Kasumi-1 (cell line): ENCODE results near the gene DHRS12.

Source experiments
- DNase-seq, 2 experiments: peaks; one replicate each; lab custom pipeline; 2025; lab: John Stamatoyannopoulos, UW

Gene DHRS12

DNA sequence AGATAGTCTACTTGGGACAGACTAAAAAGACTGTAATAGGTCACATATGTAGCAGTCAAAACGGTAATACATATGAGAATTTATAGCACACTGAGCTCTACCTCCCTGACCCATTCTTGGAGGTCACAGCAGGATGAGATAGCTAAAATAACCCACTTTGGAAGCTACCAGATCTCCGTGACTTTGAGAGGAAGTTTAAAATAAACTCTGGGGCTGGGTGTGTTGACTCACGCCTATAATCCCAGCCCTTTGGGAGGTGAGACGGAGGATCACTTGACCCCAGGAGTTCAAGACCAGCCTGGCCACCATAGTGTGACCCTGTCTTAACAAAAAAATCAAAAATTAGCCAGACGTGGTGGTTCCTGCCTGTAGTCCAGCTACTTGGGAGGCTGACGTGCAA is 45.3 kb downstream of the DHRS12 start:
- no peak for DNase-seq

DNA sequence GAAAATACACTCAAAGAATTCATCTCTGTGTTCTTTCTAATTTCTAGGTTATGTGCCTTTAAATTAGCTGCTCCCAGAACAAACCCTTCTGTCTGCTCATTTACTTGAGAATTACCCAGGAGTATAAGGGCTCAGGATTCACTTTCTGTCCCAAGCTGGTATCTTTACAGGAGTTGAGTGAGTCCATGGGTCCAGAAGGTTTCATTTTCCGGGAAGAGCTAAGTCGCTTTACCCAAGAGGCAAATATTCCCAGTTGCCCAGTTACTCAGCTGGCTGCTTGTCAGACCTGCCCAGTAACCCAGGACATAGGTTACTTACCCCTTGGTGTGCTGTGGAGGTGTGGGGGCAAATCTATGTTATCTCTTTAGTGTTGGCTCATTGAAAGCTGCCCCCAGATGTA is 47.3 kb downstream of the DHRS12 start:
- DNase-seq, result no peak

DNA sequence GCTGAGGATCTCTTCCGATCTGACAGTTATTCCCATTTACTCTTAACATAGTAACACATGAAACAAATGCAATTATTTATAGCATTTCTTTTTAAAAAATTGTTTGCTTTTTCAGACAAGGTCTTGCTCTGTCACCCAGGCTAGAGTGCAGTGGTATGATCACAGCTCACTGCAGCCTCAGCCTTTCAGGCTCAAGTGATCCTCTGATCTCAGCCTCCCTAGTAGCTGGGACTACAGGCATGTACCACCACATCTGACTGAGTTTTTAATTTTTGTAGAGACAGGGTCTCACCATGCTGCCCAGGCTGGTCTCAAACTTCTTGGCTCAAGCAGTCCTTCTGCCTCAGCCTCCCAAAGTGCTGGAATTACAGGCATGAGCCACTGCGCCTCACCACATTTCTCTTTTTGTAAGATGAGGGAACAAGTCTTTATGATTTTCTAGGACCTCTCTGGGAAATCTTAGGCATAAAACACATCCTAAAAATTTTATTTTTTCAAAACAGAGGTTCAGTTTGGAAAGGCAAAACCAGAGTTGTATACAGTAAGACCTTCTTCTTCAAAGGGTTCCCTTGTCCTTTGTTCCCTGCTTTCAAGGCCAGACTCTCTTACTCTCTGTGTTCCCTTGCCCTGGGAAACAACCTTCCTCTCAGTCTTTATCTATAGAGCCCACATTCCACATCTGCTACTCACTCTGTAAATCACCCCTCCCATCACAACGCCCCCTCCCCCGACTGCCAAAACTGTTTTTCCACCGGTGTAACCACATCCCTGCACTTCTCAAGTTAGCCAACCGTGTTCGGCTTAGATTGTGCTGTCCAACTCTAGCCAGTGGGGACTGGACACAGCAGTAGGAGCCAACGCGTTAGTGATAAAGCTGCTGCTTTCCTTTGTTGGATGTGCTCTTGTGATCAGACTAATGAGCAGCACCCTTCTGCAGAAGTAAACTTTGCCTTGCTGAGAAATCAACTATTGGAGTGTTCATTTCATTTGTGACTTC is 56.2 kb downstream of the DHRS12 start:
- DNase-seq, result no peak

DNA sequence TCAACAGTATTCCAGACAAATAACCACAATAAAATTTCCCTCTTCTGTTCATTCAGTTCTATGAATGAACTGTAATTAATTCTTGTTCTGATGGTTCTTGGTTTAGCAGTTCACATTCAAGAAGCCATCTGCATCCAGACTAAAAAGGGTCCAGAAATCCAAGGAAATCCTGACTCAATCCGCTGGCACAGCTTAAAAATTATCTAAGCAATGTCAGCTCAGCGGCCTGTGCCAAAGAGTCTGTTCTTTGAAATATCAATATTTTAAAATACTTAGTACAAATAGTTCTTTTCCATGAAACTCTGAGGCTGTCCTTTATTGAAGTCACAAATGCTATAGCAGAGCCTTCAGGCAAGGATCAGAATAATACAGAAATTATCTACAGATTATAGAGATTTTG is 57.2 kb downstream of the DHRS12 start:
- DNase-seq, result no peak

DNA sequence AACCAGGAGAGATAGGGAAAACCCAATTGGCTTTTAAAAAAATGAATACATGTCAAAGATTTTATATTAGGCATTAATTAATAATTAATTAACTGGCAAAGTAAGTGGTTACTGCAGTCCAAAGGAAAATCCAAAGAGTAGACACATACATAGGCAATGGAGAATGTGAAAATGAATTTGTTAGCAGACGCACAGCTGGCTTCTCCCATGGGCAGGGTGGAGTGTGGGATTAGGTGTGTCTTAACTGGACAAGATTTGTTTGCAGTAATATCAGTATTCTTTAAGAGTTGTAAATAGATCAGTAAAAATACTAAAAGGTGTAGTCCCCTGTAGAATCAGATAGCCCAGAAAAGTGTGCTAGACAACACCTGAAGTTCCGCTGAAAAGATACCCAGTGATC is 58.7 kb downstream of the DHRS12 start:
- no peak for DNase-seq

DNA sequence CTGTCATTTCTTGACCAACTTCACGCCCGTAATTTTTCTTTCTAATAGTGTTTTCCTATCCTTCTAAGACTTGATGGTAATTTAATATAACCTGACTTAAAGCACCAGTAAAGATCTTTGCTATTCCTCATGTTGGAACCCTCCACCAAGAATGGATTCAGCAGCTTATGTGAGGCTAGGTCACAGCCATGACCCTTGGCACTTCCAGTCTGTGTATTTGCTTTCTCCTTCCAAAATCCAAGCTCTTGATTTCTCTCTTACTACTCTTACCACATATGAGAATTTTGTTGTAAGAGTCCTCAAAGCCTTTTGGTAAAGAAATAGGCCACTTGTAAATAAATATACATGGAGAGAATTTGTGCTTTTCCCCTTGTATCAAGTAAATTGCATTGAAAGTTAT is 61.4 kb downstream of the DHRS12 start:
- no peak for DNase-seq

DNA sequence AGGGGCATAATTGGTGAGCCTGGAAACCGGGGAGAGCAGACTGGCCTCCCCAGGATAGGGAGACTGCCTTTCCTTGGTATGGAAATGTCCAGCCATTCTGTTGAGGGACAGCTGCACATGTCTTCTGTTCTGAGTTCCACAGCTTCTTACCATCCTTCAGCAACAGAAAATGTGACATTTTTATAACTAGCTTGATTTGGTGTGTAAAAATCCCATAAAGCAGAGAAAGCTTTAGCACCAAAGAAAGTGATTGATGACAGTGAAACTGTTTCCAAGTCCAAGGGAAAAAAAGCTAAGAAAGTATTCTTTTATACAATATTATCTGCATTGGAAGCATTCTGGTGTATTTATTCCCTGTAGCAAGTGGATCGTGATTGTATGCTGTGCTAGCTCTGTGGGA is 61.9 kb downstream of the DHRS12 start:
- DNase-seq, result no peak

DNA sequence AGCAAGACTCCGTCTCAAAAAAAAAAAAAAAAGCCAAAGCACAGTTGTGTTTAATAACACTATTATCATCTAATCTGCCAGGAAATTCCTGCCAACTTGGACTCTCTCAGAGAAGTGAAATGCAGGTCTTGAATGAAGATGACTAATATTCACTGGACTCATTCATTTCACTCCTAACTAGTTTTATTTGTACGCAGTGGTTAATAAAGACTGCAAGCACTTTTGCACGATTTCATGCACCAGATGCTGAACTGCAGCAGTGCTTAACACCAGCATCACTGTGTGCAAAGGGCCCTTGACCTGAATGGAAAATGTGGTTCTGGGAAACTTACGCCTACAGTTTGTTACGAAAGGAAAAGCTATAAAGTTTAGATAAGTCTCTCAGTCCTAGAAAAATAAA is 63.3 kb downstream of the DHRS12 start:
- DNase-seq, result no peak

DNA sequence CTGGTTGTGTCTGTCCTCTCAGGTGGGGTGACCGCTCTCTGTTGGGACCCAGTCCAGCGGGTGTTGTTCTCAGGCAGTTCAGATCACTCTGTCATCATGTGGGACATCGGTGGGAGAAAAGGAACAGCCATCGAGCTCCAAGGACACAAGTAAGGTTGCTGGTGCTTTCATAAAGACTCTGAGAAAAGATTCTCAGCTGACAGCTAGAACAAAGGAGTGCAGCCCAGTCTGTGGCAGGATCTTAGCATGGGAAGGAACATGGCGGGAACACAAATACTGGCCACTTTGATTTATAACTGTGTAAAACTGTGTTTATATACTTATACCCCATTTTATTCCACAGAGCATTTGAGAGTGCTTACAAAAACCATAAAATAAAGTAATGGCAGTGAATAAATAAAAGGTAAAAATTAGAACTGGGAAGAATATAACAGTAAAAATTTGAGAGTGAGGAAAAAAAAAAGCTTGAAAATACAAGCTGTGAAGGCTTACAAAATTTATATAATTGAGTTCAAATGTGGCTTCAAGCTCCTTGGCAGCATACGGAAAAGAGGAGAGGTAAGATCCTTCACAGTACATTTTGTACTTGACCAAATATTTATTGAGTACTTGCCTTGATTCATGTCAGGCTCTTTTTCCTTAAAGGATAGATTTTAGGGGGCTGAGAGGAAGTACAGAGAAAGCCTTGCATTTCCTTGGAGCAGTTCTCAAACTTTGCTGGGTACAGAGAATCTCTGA is 64.8 kb downstream of the DHRS12 start:
- no peak for DNase-seq

DNA sequence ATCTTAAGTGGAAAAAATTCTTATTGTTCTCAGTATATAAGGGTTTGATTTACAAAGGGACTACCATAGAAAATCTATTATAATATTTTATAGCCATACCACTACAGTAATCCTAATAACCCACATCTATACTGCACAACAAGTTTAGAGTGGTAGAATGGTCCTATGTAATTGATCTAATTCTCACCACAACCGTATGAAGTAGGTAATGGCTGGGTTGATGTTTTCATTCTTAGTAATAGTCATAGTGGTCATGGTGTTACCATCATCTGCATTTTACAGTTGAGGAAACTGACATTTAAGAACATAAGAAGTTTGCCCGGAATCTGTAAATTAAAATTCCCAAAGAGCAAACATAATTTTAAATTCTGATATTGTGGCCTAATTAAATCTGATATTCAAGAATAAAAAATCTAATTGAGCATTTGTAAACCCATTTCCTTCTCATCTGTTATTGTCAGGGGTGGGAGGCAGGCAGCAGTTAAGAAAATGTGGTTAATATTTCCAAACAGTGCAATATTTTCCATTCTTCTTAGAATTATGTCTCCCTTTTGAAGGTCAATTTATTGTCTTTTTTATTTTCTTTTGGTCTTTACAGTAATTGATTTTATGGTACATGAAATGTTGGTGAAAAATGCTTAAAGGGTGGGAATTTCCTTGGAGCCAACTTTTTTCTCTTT is 65.6 kb downstream of the DHRS12 start:
- no peak for DNase-seq

DNA sequence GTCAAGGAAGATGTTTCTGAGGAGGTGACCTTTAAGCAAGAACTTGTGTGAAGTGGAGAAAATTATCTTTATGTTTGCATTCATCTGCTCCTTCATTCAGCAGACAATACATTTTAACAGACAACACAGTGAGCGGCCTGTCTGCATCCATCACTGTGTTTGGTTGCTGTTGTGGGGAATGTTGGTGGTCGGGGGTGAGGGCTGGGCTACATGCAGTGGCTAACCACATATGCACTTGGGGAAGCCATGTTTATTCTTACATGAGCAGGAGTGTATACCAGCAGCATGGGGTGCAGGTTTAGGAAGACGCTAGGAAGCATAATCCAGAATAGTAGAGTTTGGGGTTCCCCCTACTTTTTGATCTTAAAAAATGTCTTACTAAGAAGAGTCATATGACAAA is 66.4 kb downstream of the DHRS12 start:
- DNase-seq, result no peak

DNA sequence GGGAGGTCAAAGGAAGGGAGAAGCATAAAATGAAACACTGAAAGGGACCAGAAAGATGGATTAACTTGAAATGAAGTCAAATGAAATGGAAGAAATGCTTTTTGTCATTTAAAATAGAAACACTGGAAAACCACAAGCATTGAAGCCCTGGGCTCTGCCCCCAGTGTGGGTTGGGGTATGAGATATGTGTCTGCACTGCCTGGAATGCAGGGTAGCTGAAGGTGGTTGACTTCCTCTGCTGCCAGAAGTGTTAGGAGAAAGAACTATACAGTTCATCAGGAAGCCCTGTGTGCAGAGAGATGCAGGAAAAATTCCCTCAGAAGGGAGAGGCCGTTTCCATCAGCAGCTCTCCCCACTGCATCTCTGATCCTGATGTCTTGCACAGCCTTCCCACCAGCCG is 69.2 kb downstream of the DHRS12 start:
- no peak for DNase-seq

DNA sequence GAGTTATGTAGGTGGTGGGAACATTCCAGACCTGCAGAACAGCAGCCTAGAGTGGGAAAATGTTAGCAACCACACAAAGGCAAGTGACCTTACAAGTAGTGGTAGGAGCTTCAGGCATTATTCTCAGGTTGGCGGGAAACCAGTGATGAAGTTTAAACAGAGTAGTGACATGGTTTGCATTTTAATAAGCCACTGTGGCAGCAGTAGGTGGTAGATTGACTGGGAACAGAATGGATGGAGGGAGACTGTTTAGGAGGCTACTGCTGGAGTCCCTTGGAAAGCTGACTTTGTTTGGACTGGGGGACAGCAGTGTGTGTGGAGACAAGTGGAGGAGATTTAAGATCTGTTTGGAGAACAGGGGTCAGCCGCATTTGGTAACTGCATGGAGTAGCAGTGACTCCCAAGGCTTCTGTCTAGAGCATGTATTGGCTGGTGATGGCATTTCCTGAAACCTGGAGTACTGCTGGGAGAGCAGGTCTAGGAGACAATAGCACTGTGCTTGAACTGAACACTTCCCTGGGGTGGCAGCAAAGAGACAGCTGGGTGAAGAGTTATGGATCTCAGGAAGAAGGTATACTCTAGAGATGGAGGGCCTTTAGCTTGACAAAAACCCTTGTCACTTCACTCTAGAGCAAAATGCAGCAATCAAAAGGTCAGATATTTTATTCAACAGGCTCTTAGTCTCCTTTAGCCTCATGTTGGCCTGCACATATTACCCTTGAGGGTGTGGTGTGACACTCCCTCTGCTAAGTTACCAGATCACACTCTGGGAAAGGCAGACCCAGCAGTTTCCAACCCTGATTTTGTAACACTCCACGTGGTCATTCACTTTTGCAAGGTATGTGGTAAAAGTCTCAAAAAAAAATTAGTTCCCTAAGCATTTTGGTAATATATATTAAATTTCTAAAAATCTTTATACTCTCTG is 70.3 kb downstream of the DHRS12 start:
- peak in 1 of 2 experiments; percentile 2 for DNase-seq

DNA sequence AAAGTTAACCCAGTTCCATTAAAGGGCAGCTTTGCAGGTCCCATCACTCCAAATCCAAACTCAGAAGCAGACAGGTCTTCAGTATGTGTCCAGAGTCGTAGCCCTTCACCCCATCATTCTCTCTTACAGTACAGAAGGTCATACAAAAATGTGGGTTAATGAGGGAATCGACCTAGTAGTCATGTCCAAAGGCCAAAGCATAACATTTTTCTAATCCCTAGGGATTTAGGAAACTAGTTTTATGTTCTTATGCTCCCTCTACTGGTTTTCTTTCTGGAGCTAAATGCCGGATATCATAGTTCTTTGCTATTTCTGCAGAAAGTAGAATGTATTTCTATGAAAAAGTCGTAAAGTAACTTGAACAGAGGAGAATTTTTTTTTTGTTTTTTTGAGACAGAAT is 72.2 kb downstream of the DHRS12 start:
- no peak for DNase-seq

DNA sequence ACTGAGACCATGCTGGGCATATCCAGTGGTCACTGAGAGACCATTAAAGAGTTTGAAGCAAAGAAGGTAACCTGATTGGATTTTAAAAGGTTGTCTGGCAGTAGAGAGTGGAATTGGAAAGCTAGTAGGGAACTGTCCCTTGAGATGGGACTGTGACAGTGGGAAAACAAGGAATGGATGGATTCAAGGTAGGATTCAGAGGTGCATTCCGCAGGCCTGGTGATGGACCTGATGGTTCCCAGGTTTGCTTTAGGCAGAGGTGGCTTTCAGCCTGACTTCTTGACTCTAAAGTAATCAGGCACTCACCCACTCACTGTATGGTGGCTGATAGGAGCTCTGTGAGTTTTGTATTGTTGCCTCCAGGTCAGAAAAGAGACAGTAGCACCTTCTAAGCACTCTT is 73.0 kb downstream of the DHRS12 start:
- DNase-seq, result no peak

DNA sequence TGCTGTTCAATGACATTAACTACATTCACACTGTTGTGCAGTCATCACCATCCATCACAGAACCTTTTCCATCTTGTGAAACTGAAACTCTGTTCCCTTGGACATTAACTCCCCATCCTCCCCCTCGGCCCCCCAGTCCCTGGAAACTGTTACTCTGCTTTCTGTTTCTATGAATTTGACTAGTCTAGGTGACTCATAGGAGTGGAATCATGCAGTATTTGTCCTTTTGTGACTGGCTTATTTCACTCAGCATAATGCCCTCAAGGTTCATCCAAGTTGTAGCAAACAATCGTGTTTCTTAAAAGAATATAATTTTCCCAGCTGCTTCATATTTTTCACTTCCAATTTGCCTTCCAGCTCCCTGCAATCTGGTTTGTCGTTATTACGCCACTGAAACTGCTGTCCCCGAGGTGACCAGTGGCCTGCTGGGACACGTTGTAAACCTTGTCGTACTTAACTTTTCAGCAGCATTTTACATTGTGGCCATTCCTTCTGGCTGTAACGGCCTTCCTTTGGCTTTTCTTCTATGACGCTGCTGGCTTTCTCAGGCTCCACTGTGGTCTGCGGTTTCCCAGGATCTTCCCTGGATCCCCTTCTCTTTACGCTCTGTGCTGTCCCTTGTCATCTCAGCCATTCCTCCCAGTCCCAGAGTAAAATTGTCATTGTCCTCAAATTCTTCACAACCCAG is 74.0 kb downstream of the DHRS12 start:
- no peak for DNase-seq

DNA sequence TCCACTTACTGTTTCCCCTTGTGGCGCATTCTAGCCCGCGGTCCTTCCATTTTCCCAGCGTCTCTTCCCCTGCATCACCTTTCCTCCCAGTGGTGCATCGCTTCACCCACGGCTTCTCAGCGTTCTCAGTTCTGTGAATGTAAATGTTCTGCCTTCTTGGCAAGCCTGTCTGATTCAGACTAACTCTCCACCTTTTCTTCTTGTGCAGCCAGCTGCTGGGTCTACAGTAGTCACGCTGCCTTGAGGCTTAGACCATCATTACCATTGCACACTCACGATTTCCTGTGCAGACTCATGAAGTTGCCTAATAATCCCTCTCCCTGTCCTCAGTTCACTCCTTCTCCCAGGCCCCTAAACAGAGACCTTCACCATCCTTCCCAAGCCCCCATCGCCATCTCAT is 75.0 kb downstream of the DHRS12 start:
- DNase-seq, result peak; percentile 3

DNA sequence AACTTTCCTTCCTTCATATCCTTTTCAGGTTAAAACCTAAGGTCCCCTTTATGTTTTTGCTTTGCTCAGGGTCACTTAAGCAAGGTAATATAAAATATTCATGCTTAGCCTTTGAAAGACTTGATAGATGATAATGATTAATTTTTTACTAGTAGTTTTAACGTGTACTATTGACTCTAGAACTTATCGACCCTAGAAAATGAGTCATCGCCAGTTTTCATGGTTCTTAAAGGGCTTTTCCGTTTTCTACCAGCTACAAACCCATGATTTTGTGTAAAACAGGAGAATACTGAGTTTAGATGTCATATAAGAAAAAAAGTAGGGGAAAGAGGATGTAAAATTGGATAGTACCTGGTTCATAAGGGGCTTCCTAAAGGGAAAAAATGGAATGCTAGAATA is 75.7 kb downstream of the DHRS12 start:
- no peak for DNase-seq

DNA sequence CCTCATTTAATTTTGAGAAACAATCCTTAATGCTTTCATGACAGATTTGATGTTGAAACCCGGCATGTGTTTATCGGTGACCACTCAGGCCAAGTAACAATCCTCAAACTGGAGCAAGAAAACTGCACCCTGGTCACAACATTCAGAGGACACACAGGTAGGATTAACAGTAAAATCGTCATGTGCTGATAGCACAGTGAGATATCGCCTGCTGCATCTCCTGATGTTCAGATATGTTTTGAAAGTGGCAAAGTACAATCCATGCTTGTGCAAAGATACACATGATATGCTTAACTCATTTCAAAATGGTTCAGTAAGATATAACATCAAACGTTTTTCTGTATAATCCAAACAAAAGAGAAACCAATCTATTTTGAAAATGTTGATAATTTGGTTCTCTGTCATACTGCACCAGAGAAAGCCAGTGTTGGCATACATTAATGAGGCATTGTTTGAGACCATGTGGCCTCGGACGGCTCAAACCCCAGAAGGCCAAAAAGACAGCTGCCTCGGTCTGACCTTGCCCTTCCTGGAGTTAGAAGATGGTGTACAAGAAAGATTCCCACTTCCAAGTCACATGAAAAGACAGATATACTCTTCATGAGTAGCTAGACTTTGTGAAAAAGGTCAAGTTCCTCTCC is 76.2 kb downstream of the DHRS12 start:
- DNase-seq, result no peak

DNA sequence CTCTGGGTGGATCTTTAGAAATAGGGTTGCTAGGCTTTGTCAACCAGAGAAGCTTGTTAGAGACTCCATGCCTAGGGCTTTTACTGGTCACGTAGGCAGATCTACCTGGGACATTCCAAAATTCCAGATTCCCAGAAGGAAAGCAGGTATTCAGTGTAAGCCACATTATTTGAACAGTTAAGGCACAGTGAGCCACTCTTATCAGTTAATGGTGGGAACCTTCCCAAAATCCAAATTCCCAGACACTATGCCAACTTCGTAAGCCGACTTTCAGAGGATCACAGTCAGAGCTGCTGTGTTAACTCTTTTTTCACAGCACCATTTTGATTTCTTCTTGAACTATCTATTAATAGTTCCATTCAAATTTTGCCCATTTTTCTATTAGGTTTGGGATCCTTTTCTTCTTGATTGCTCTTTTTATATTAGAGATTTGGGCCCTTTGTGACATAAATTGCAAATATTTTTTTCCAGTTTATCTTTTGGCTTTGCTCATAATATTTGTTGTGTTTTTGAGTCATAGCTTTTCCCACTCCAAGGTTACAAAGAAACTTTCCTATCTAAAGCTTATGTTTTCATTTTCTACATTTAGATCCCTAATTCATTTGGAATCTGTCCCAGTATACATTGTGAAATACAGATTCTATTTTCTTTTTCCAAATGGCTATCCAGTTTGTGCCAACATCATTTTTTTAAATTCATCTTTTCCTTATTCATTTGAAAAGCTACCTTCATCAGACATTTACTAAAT is 77.3 kb downstream of the DHRS12 start:
- no peak for DNase-seq
